ENCODE results near the gene GGACT.
"Not testable (repeated sequence)": the region's sequence is repeated elsewhere in the genome, so short reads cannot be mapped to it uniquely, and the experiment has no call there.

The GGACT gene

DNA sequence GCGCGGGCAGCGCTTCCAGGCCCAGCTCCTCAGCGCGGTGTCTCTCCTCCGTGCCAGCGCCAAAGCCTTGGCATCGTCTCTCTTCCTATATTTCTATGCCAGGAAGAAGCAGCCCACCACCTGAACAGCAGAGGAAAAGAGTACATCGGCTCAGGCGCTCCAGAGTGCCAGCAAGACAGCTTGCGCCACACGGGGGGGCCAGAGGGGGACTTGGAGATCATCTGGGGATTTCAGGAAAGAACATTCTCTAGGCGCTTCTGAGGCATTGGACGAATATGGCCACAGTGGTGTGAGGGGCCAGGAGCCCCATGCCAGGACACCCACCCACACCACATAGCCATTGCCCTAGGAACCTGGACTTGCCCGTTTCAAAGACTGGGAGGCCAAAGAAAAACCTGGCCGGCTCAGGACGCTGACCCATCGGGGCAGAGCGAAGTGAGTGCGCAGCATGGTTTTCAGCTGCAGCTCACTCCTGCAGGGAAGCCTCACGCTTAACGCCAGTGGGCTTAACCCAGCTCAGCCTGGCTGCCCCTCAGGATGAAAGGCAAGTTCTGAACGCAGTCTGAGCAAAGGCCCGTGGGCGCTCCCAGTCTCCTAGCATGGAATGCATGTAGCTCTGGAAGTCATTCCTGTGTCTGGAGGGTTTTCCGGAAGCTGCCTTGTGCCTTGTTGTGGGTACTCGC, 62.1 kb downstream of the GGACT start:
- no peak for DNase-seq

DNA sequence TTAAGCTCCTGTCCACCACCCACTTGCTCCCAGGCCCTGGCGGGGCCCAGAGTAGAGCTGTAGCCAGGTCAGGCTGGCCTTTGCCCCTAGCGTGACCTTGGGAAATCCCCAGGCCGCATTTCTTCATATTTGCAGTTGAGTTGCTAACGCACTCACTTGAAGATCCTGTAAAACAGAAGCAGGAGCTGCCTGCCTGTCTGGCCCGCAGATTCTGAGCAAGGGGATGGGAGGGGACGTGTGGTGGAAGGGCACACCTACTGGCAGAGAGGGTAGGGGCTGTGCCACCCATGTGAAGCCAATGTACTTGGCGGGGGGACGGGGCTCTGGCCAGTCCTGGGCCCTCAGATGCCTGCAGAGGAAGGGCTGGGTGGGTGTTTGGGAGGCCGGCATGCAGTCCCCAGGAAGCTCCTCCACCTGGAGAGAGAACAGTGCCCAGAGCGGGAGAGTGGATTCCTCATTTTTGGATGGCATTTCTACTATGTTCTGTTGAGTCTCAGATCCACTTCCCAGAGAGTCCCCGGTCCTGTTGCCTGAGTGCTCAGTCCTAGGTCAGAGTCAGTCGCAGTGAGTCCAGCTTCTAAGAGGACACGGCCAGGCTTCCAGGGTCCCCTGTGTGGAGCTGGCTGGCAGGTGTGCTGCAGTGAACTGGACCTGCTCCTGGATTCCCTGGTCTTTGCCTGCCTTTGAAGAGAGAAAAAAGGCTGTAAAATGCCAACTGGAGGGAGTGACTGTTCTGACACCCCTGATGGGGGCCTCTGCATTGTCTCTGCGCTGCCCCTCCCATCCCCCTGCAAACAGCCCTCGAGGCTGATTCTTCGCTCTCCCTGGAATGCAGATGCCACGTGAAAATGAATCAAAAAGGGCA, 62.9 kb downstream of the GGACT start:
- no peak for DNase-seq

DNA sequence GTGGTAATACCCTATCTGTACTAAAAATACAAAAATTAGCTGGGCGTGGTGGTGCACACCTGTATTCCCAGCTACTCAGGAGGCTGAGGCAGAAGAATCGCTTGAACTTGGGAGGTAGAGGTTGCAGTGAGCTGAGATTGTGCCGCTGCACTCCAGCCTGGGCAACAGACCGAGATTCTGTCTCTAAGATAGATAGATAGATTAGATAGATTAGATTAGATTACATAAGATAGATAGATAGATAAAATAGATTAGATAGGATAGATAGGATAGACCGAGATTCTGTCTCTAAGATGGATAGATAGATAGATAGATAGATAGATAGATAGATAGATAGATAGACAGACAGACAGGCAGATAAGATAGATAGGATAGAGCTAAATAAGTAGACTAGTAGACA, 63.9 kb downstream of the GGACT start:
- DNase-seq = not testable (repeated sequence)

DNA sequence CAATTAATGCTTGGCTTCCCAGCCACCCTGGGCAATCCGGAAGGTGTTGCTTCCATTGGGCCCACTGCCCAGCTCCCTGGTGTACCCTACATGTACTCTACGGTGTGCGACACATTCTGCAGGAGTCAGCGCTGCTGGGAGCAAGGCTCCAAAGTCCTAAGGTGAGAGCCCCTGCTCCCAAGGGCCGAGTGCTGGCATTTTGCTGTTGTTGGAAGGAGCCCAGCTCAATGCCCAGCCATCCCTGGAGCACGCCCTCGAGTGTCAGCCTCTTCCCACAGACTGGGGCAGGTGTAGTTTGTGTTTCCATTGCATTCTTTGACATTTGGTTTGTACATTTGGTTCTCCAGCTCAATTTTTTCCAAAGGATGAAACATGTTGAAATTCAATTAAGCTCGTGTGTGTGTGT, 64.6 kb downstream of the GGACT start:
- DNase-seq = no peak

DNA sequence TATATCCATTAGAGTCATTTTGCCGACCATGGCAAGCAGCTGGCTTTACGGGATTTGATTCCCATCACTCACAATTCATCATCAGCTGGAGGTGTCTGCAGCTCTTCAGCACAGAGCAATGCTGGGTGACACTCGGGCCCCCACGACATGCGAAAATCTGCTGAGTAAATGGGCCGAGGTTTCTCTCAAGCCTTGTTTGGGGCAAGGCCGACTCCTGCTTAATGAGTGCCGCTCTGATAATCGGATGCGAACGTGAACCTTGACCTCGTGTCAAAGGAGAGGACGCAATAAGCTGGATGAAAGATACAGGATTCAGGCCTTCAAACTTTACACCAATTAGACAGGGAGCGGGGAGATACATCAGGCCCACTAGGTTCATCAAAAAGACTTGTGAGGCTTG, 65.2 kb downstream of the GGACT start:
- DNase-seq = no peak

DNA sequence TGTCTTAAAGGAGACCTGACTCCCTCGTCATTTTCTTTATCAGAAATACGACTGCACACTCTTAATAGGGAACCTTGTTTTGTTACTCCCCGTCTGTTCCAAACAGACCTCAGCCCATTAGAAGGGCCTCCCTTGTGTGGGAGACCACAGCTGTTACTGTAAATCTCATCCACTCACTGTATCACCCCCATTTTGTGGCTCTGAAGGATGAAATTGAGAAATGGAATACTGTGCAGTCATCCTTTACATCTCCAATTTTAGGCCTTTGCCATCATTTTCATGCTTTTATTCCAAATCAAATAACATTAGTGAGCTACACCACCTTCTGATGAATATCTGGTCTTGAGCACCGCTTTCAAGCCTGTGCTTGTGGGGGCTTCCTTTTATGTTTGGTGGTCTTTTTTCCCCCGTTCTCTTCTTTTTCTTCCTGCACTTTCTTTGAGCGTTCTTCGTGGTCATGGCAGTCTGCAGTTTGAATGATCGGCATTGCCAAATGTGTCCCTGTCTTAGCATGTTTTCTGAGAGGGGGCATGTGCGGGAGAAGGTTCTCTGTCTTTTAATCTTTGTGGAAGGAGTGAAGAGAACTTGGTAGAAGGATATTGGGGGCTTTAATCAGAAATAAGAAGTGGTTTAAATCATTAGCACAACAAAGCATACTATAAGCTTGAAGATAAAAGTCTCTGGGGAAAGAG, 65.8 kb downstream of the GGACT start:
- no peak for DNase-seq

DNA sequence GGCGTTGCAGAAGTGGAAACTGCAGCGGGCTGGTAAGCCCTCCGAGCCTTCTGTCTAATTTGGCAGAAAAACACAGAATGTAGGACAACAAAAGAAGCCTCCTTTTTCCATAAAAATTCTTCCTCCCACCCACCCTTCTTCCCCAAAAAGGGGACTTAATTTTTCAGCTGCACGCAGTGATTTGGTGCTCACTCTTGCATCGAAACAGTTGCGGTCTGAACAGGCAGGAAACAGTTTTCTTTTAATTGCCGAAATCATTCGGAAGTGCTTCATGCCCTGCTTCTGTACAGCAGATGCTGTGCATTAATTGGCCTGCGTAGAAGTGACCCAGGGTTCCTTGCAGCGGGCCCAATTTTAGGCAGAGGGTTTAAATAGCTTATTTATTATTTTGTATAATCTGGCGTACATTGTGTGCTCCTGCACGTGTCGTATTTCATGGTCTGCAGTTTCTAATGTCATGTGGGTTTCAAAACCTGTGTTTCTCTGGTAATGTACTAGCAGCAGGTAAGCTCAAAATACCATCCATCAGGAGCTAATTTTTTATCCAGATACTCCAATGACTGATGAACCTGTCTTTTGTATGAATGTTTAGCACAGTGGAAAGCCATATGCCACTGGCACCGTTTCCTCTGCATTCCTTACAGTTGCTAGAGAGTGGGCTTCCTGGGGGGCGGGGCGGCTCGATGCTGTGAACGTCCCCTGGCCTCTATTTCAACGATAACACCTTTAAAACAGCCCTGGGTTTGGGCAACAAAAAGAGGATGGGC, 66.6 kb downstream of the GGACT start:
- DNase-seq = no peak

DNA sequence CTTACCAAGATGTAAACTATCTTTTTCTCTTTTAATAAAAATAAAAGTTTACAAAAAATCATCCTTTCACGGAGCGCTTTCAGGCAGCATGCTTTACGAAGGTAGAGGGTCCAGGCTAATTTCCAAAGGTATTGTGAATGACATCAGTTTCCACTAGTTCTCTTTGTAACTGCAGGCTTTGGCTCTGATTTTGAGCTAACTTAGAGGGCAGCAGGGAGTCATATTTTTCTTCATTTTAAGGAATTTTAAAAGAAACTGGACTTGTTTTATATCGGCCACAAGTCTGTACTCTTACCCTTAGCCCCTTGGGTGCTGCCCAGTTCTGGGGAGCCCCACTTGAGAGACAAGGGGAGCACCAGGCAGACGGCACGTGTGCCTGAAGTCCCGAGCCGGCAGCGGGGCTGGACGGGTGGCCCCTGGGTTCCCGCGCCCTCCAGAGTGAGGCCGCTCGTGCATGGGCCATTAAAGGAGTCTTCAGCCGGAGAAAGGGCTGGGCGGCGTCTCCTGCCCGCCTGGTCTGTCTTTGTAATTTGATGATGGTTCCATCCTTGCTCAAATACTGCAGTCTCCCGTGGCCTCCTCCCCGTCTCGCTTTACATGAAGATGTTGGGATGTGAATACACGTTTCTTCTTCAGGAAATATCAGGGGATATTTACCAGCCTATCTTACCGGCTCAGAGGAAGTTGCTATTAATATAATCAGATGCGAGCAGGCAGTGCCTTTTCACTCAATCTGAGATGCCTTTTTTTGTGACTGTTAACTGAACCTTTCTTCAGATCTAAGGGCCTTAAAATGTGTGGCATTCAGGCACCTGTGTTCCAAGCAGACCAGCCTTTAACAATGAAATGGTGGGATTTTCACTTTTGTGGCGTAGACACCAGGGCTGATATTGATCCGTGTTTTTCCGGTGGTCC, 67.4 kb downstream of the GGACT start:
- DNase-seq = no peak

DNA sequence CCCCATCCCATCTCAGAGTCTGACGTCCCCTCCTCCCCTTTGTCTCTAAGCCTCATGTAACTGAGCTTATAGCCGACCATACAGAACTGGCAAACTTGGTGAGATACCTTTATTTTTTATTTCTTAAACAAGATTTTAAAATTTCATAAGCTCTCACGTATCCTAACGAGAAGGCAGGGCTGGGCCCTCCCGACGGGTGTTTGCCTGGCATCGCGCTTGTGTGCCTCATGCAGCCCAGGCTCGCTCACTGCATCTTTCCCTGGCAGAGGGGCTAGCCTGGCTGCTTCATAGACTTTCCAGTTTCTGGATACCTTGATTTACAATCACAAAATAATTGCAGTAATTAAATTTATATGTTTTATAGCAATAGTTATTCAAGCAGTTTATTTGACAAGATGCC, 69.0 kb downstream of the GGACT start:
- DNase-seq = no peak

DNA sequence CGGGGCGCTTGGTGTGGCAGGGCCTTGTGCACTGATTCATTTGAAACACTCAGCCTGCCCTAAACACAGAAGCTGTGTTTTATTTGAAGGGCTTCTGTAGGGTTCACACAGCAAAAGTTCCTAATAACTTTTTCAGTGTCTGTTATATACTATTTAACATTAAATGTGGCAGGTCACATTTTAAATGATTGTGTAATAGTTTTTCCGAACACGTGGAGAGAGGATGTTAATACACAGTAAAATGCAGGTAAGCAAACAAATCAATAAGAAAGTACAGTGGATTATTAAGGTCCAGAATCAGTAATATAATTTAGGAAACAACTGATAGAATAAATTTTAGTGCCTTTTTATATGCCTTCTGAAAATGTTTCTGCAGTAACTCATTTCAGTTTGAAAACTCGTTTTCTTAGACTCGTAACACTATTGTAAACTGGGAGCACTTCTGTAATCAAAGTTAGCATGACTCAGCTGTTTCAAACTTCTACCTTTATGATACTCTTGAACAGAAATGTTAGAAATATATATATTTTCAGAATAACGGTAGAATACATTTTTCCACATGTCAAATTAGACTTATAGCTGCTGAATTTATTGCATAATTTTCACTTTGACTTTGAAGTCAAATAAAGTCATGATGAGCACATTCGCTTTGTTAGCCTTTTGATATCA, 70.1 kb downstream of the GGACT start:
- no peak for DNase-seq

DNA sequence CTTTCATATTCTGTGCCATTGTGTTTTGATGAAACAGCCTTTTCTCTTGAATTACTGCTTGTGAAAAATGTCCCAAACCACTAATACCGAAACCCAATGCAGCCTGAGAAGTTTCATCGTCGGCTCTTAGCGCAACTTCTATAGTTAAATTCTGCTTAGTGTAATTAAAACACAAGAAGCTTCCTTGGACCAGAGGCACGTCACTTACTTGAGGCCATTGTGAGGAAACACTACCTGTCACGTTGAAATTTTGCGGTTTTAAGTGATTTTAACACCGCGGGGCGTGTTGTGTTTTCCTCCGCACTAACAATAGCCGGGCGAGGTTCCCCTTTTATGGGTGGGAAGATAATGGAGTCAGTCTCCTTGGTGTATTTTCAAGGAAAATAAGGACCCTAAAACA, 70.9 kb downstream of the GGACT start:
- no peak for DNase-seq

DNA sequence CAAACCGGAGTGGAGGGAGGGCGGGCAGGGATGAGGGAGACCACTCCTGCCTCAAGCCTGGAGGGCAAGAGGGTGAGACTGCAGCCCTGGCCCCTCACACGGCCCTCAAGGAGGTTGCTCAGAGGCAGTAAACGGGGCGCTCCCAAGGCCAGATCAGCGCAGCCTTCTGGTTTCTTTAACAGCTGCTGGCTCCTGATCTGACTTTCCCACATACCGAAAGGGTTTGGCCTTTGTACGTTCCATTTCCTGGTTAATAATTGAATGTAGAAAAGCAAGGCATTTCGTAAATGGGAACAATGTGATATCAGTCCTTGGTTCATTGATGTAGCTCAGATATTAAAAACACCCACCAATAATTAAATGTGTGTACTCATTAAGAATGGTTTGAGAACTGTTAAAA, 71.5 kb downstream of the GGACT start:
- no peak for DNase-seq

DNA sequence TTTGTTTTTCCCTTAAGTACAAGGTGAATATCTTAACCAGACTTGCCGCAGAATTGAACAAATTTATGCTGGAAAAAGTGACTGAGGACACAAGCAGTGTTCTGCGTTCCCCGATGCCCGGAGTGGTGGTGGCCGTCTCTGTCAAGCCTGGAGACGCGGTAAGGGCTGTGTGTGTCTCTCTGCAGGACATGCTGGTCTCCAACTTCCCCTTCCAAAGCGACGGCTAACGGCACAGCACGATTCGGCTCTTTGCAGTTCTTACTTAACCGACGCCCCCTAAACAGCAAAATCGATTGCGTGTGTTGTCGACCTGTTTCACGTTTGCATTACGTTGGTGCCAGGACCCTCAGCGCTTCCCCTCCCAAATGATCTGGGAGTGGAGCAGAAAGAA, 73.2 kb downstream of the GGACT start:
- no peak for DNase-seq

DNA sequence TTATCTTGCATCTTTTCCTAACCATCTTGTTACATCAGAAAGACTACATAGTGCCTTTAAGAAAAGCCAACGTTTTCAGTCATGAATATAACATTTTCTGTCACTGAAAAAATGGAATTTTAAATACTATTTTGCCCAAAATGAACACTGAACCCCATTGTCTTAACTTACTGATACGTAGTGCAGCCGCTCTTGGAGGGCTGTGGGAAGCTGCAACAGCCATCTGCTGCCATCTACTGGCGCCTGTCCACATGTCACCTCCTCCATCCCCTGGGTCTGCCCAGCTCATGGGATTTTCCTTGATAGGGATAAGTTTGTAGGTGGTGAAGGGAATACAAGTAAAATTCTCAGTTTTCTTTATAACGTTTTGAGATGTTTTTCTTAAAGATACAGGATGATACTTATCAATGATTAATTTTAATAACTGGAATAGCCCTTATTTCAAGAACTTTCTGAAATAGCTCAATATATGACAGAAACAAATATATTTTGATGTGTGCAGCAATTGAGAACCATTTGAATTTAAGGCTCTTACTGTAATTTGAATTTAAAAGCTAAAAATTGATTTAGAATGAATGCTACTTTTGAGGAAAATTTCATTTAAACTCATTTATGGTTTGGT, 73.7 kb downstream of the GGACT start:
- peak; percentile 89 for DNase-seq

DNA sequence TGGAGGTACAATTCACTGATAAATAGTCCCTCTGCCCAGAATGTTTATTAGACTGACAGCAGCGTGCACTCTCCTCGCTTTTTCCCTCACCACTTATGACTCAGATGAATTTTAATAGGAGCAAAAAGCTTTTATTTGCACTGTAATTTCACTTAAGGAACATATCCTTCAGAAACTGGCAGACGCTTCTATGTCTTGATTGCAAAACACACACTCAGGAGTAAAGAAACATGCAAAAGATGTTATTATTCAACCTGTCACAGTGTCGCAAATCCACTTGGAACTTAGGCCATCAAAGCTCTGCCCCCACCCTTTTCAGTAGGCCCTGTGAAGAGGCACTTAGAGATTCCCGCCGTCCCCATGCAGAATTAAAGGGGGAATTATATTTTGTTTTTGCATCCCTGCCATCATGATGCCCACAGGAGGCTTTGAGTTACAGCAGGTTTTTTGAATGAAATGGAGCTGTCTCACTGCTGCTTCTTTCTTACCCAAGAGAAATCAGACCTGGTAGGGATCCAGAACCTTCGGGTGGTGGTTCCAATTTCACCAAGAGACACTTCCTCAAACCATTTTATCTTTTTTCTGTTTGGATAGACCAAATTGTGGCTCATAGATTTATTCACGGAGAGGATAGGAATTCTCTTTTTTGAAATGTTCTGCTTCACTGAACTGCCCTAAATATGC, 74.5 kb downstream of the GGACT start:
- peak; percentile 84 for DNase-seq

DNA sequence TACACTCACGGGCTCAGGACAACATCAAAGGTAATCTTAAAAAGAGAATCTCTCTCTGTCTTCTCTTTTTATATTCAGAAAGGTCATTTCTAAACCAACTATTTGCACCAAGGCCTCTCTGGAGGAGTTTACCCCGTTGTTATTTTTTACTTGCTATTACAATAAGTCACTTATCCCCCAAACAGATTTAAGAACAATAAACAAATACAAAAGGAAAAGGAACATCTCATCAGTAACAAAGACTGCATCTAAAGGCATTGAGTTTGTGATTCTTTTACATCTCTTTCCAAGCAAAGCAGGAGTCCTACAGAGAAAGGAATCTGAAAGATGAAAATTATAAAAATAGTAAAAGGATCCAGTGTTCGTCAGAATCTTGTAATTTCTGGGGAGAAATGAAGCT, 75.4 kb downstream of the GGACT start:
- no peak for DNase-seq

DNA sequence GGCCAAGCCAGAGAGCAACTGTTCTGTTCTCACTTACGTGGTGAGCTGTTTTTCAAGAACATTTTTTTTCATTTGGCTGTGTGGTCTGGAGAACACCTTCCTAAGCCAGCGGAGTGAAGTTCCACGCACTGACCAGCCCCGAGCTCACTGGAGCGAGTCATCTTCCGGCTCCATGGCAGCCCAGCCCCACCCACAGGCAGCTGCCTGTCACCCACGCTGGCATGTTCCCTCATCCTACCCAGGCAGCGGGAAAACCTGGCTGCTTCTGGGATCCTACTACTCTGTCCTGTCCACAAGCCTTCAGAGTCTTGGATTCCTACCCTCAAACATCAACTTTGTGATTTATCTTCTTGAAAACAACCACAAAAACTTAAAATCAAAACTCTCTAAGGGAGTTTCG, 76.2 kb downstream of the GGACT start:
- no peak for DNase-seq

DNA sequence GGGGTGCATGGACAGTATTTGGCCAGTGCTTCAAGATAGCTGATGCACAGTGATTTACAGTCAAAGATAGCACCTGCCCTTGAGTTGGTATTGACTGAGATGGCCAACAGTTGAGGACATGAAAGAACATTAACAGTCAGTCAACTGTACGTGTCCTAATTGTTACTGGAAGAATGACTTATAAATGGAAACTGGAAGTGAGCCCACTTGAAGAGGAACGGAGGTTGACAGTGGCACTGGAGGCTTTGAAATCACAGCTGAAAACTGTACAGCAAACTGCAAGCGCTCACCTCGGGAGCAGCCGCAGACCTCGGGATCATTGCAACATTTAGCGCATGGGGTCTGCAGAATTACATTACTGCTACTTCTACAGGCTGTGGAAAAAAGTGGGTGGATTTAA, 77.1 kb downstream of the GGACT start:
- DNase-seq = peak; percentile 78

DNA sequence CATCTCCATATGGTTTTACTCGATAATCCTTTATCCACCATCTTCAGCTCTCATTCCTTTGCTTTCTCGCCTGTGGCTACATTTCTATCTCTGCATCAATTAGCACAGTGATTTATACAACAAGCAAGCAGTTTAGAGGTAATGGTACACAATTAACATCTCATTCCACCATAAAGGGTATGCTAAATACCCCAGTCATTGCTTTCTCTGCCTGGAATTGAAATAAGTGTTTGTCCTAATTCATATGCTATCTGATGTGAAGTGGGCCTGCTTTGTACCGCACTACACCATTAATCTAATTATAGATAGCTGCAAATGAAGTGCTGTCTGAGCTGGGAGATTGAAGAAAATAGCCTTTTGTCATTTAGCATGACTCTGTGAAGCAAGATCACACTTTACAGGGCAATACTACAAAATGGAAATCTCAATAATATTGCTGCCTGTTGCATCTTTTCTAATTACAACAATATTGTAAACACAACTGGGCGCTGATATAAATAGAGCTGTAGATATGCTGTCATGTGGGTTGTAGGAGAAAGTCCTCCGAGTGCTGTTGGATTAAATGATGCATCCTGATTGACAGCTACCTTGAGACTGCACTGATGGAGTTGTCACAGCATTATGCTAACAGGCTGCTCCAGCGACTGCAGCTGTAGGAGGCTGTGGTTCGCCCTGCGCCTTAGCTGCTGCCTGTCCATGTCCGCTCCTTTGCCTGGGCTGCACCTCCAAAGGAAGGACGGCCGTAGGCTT, 78.2 kb downstream of the GGACT start:
- DNase-seq = peak; percentile 63

DNA sequence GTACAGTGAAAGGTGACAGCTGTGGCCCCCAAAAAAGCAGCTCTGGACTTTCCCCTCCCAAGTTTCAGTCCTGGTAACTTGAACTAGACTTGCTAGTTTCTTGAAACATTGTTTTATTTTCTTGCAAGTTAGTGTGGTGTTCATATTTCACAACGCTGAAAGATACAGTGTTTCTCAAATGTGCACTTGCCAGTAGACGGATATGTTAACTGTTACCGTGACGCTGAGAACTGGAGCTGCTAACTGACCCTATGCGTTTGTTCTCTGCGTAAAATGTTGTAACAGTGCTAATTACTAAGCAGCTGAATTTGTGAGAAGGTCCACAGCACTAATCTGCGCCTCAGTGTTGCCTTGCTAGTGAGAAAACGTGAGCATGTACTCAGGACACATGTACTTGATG, 79.6 kb downstream of the GGACT start:
- DNase-seq = peak; percentile 80

All from NCI-H748 treated with DMSO at 0.1 percent for 48 hours (cell line).